Psoas muscle (tissue), 8 donors: Measurements from ENCODE around the gene INTU. TPM values are rescaled to one million over a fixed set of nuclear protein-coding genes. Genes with fewer than 3 reads are reported as not detected.

Experiments used
- ATAC-seq, 4 donors: fragments of 200-7000 bp; cut with Tn5 transposase; one replicate each; pipeline ENCODE4 v1.9.1; 2020; ENCODE audit warnings: moderate library complexity in 3 of 4, mild to moderate bottlenecking in 2 of 4
- DNase-seq, 2 donors: peaks; one replicate each; pipeline ENCODE4 v3.0.0-alpha.2; 2020
- H3K27ac ChIP-seq: fragments of 200-600 bp; one replicate; pipeline ENCODE4 v1.8.0; 2022
- H3K27me3 ChIP-seq, 3 donors: fragments of 200-600 bp in 1 of 3; one replicate each; pipeline versions ENCODE4 v1.6.1 to v1.8.0; 2013 to 2022; ENCODE audit warnings: low read length in 2 of 3, mild to moderate bottlenecking in 2 of 3, moderate library complexity in 1 of 3; ENCODE audit not compliant: insufficient read depth in 3 of 3
- H3K36me3 ChIP-seq, 2 donors: fragments of 200-600 bp in 1 of 2; one replicate each; pipeline versions ENCODE4 v1.6.1 to v1.8.0; 2013 to 2022; ENCODE audit warnings: low read depth in 1 of 2, mild to moderate bottlenecking in 1 of 2, moderate library complexity in 1 of 2; ENCODE audit not compliant: insufficient read depth in 1 of 2
- H3K4me1 ChIP-seq: fragments of 200-600 bp; one replicate; pipeline ENCODE4 v1.8.0; 2022
- H3K4me3 ChIP-seq: fragments of 200-600 bp; one replicate; pipeline ENCODE4 v1.8.0; 2022; ENCODE audit warnings: mild to moderate bottlenecking
- H3K9me3 ChIP-seq: fragments of 200-600 bp; one replicate; pipeline ENCODE4 v1.8.0; 2022
- WGBS, 3 donors: extraction: QIAGEN DNeasy Blood & Tissue Kit; methylation state at CpG; one replicate each; pipeline versions ENCODE4 v1.1.6 to v1.1.7; 2013; 5-methylcytosine and 5-hydroxymethylcytosine counted together
- intact Hi-C, 2 donors: fragments of 100-400 bp; cut with DNase I; formaldehyde crosslinking; loops; one replicate each; pipeline versions ENCODE4 v1.11.0 to v1.14.2; 2022
- polyA plus RNA-seq, 3 donors: library from polyadenylated mRNA; stranded (reverse); fragments of 200-250 nt; gene quantifications; one replicate each; pipeline ENCODE4 v1.2.3, GENCODE V29; 2013
- total RNA-seq, 4 donors: library from RNA; stranded (reverse); fragmentation: NEBNext Ultra II Directional in 2 of 4; extraction: Animal tissue kit (Norgen Biotek cat#: 25700) in 2 of 4; gene quantifications; one replicate each; pipeline versions ENCODE4 v1.2.1 to v1.2.4, GENCODE V29; 2021 to 2023
- TF ChIP-seq, protein P1 (sequence below): fragments of 200-600 bp; IDR thresholded peaks from one replicate; pipeline ENCODE4 v1.8.0; 2022; ENCODE audit warnings: antibody characterized with exemption
- donor health status: healthy with polysubstance abuse.
- donor health status: DM: no; HTN: no; CAD: no; lungs with moderate emphysema.
- donor health status: Bipolar disorder and iron deficiency.
- donor health status: healthy.
- donor health status: DM: yes; HTN: yes; CAD: no.
- donor health status: DM: no; HTN: no; CAD: no.
- donor health status: DM: no; HTN: no; CAD: no.
- donor health status: DM: yes; HTN: yes; CAD: no.

Gene INTU
- total and polyA plus RNA-seq, 7 donors, result 1.3 to 4.5 (median 2.0) TPM

DNA sequence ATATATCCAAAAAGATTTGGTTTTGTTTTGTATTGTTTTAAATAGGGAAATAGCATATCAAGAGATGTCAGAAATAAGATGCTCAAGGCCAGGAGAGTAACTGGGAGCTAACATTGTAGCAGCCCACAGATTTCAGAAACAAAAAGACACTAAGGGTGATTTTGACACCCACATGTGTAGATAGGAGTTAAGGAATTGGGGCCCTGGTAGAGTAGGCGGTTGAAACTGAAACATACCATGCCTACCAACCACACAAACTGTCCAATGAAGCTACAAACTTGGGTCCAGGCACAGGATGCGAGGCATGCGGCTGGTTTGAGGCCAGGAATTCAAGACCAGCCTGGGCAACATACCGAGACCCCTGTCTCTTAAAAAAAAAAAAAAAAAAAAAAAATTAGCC, 143.1 kb downstream of the INTU start:
- Histone ChIP-seq H3K9me3 (no peaks in the 10 kb centered on the region), H3K27ac (no peak overlapping the region), H3K36me3 (no peaks in the 10 kb centered on the region), H3K27me3 (peaks cover 0 to 7% (median 0%) of the 10 kb centered on the region in 3 donors), H3K4me1 (no peaks in the 10 kb centered on the region), H3K4me3 (no peak overlapping the region)
- intact Hi-C loops, result no loop called here
- DNase-seq (no peak), ATAC-seq (no peak)
- TF ChIP-seq, protein P1, sequence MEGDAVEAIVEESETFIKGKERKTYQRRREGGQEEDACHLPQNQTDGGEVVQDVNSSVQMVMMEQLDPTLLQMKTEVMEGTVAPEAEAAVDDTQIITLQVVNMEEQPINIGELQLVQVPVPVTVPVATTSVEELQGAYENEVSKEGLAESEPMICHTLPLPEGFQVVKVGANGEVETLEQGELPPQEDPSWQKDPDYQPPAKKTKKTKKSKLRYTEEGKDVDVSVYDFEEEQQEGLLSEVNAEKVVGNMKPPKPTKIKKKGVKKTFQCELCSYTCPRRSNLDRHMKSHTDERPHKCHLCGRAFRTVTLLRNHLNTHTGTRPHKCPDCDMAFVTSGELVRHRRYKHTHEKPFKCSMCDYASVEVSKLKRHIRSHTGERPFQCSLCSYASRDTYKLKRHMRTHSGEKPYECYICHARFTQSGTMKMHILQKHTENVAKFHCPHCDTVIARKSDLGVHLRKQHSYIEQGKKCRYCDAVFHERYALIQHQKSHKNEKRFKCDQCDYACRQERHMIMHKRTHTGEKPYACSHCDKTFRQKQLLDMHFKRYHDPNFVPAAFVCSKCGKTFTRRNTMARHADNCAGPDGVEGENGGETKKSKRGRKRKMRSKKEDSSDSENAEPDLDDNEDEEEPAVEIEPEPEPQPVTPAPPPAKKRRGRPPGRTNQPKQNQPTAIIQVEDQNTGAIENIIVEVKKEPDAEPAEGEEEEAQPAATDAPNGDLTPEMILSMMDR, result no peak
- 86 to 98% (median 91%) methylated on average over 4 of the region's 4 CpGs for WGBS, 3 donors

Other genes with a start within 250 kb of the INTU start
- gene SLC25A31, start 97.4 kb downstream of the INTU start, total RNA-seq, result not detected
- gene SLC25A31, start 97.4 kb downstream of the INTU start, polyA plus RNA-seq, result under 1 TPM in 1 of 3 donors, not detected in 2; 0.05 TPM
- 1 to 10 TPM; 1.6 to 8.2 (median 5.0) TPM for gene HSPA4L, start 149.4 kb downstream of the INTU start, total RNA-seq
- 1 to 10 TPM in 1 of 3 donors, under 1 TPM in 2; 0.36 to 4.1 (median 0.86) TPM for gene HSPA4L, start 149.4 kb downstream of the INTU start, polyA plus RNA-seq
- gene PLK4, start 247.9 kb downstream of the INTU start, total RNA-seq, result under 1 TPM in 3 of 4 donors, not detected in 1; 0.36 to 0.67 (median 0.42) TPM
- gene PLK4, start 247.9 kb downstream of the INTU start, polyA plus RNA-seq, result under 1 TPM; 0.14 to 0.65 (median 0.48) TPM